ENCODE results near the gene DNMT3A. TPM values are rescaled to one million over a fixed set of nuclear protein-coding genes. Genes with fewer than 3 reads are reported as not detected.
A peak's percentile ranks its signal among the peaks of the same experiment; 100 is the strongest.

Gene DNMT3A
- total RNA-seq, 4 donors from 2014 or later: 16.1 to 33.7 (median 21.0) TPM

DNA sequence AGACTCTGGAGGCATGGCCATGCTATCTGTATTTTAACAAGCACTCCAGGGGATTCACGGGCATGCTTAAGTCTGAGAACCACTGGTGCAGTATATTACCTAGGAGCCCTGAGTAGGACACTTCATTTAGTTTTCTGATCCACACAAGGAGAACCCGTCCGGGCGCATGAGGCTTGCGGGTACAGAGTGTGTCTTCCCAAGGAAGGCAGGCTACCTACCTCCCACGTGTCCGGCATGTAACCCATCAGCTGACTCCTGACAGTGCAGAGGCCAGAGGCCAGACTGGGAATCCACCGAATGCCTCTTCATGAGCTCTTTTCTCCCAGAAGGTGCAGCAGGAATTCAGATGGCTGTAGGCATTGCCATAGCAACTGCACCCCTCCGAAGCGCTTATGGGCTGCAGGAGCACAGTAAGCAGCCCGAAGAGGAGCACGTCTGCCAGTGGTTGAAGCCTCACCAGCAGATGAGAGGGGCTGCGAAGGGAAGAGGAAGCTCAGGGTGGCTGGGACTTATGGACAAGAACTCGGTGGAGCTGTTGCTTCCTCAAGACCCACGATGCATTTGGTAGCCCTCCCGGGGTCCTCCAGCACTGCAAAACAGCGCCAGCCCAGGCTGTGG, 33.8 kb upstream of the DNMT3A start:
- in situ Hi-C loops (cut with MboI; ENCODE audit: low pct_ligation_motif_present in 1 of 4, low pct_unique_long_range_greater_than_20kb in 1 of 4, low sequenced_read_pairs in 3 of 4): no loop called here
- Histone ChIP-seq H3K9me3 (no peaks in the 10 kb centered on the region), H3K27ac (no peak overlapping the region), H3K36me3 (no peaks in the 10 kb centered on the region), H3K4me1 (peaks cover 6 to 20% (median 13%) of the 10 kb centered on the region in 4 donors), H3K27me3 (no peaks in the 10 kb centered on the region), H3K4me3 (no peak overlapping the region)
- intact Hi-C loops (cut with DNase I; ENCODE audit: low total_unique reads): no loop called here
- 80% methylated on average over 17 of the region's 17 CpGs; no CpG with 5 or more reads in 1 of the 2 donors for WGBS, 2 donors (ENCODE audit: low coverage in 1 of 2)
- TF ChIP-seq, protein P1, sequence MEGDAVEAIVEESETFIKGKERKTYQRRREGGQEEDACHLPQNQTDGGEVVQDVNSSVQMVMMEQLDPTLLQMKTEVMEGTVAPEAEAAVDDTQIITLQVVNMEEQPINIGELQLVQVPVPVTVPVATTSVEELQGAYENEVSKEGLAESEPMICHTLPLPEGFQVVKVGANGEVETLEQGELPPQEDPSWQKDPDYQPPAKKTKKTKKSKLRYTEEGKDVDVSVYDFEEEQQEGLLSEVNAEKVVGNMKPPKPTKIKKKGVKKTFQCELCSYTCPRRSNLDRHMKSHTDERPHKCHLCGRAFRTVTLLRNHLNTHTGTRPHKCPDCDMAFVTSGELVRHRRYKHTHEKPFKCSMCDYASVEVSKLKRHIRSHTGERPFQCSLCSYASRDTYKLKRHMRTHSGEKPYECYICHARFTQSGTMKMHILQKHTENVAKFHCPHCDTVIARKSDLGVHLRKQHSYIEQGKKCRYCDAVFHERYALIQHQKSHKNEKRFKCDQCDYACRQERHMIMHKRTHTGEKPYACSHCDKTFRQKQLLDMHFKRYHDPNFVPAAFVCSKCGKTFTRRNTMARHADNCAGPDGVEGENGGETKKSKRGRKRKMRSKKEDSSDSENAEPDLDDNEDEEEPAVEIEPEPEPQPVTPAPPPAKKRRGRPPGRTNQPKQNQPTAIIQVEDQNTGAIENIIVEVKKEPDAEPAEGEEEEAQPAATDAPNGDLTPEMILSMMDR (IDR thresholded peaks at IDR 0.05): no peak
- TF ChIP-seq EP300 (IDR thresholded peaks at IDR 0.05; ENCODE audit: low read depth) (no peak), POLR2A (IDR thresholded peaks at IDR 0.05) (no peak), POLR2AphosphoS5 (IDR thresholded peaks at IDR 0.05) (no peak)
- DNase-seq: no peak

DNA sequence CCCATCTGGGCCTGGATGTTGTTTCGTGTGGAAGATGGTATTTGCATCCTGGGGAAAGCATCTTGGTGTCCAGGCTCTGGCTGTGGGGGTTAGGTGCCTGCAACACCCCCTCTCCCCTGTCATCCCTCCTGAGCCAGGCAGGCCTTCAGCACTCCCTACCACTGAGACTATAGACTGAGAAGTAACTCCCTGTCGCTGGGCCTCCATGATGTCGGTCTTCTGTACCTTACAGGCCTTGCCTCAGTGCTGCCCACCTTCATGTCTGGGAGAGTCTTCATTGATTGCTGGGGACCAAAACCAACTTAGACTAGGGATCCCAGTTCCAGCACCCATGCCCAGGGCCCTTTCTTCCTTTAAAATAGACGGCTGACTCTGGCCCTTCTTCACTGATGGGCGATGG, 33.1 kb upstream of the DNMT3A start:
- no peaks in the 10 kb centered on the region for H3K27me3 ChIP-seq
- WGBS, 2 donors (ENCODE audit: low coverage in 1 of 2): 93% methylated on average over 5 of the region's 5 CpGs; no CpG with 5 or more reads in 1 of the 2 donors
- no peaks in the 10 kb centered on the region for H3K36me3 ChIP-seq
- H3K9me3 ChIP-seq: no peaks in the 10 kb centered on the region
- no peak overlapping the region for H3K27ac ChIP-seq
- in situ Hi-C loops (cut with MboI; ENCODE audit: low pct_ligation_motif_present in 1 of 4, low pct_unique_long_range_greater_than_20kb in 1 of 4, low sequenced_read_pairs in 3 of 4) (loop anchor here in 2 of 4 donors (25.0 kb wide), 1 partner anchor 137 kb away; no protein-coding TSS in a partner anchor), intact Hi-C loops (cut with DNase I; ENCODE audit: low total_unique reads) (no loop called here)
- no peak for TF ChIP-seq POLR2AphosphoS5 (IDR thresholded peaks at IDR 0.05)
- no peak for TF ChIP-seq POLR2A (IDR thresholded peaks at IDR 0.05)
- TF ChIP-seq EP300 (IDR thresholded peaks at IDR 0.05; ENCODE audit: low read depth): no peak
- TF ChIP-seq, protein P1 (IDR thresholded peaks at IDR 0.05): no peak
- no peak for DNase-seq
- no peak overlapping the region for H3K4me3 ChIP-seq
- peaks cover 6 to 20% (median 13%) of the 10 kb centered on the region in 4 donors for H3K4me1 ChIP-seq

DNA sequence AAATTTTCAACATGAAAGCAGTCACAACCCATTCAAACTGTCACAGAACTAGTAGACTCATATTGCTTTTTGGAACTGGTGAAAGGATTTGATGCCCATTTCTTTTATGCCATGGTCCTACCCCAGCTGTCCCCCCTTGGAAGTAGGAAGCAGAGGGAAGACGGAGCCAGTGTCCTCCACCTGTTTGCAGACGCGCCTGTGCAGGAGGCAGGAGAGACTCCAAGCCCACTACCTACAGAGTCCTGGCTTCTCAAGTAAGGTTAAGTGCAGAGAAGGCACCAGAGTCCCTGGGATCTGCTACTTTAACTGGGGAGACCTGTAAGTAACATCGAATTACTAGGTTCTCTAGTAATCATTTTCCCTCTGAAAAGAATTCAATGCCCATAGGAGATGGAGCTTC, 32.7 kb upstream of the DNMT3A start:
- intact Hi-C loops (cut with DNase I; ENCODE audit: low total_unique reads) (no loop called here), in situ Hi-C loops (cut with MboI; ENCODE audit: low pct_ligation_motif_present in 1 of 4, low pct_unique_long_range_greater_than_20kb in 1 of 4, low sequenced_read_pairs in 3 of 4) (loop anchor here in 2 of 4 donors (25.0 kb wide), 1 partner anchor 138 kb away; no protein-coding TSS in a partner anchor)
- no peaks in the 10 kb centered on the region for H3K9me3 ChIP-seq
- no peak for DNase-seq
- no peak overlapping the region for H3K27ac ChIP-seq
- WGBS, 2 donors (ENCODE audit: low coverage in 1 of 2): 80 to 94% methylated on average over 1 to 4 of the region's 4 CpGs
- no peak overlapping the region for H3K4me3 ChIP-seq
- H3K4me1 ChIP-seq: peaks cover 6 to 20% (median 13%) of the 10 kb centered on the region in 4 donors
- no peak for TF ChIP-seq EP300 (IDR thresholded peaks at IDR 0.05; ENCODE audit: low read depth)
- no peak for TF ChIP-seq POLR2AphosphoS5 (IDR thresholded peaks at IDR 0.05)
- no peak for TF ChIP-seq POLR2A (IDR thresholded peaks at IDR 0.05)
- TF ChIP-seq, protein P1 (IDR thresholded peaks at IDR 0.05): no peak
- no peaks in the 10 kb centered on the region for H3K27me3 ChIP-seq
- H3K36me3 ChIP-seq: no peaks in the 10 kb centered on the region

DNA sequence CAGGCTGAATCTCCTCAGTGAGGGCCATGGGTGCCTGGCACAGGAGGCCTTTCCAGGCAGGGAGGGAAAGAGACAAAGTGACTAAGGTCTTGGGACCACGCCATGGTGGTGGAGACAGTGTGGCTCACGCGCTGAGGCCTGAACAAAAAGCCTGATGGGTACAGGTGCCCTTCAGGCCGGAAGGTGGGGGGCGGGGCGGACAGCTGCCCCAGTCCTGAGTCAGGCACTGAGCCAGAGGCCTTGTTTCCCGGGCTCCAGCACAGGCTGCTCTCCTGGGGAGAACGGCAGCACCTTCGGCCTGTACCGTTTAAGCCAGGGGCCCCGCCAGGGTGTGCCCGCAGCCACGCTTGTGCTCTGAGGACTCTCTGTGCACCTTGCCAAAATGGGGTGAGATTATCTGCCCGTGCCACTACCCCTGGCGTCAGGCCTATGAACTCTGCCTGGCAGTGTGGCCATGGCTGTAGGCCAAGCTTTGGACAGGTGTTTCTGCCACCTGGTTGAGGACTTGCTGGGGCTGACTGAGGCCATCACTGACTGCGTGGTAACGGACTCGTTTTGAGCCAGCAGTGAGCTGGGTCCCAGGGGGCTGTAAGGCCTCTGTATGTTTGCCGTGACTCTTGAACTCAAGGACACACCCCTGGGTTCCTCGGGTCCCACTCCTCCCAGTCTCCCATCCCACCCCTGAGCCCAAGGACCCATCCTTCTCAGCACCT, 31.7 kb upstream of the DNMT3A start:
- intact Hi-C loops (cut with DNase I; ENCODE audit: low total_unique reads): no loop called here
- H3K9me3 ChIP-seq: no peaks in the 10 kb centered on the region
- TF ChIP-seq, protein P1 (IDR thresholded peaks at IDR 0.05): no peak
- no peak for TF ChIP-seq POLR2AphosphoS5 (IDR thresholded peaks at IDR 0.05)
- TF ChIP-seq POLR2A (IDR thresholded peaks at IDR 0.05): no peak
- TF ChIP-seq EP300 (IDR thresholded peaks at IDR 0.05; ENCODE audit: low read depth): no peak
- H3K27ac ChIP-seq: no peak overlapping the region
- H3K27me3 ChIP-seq: no peaks in the 10 kb centered on the region
- H3K36me3 ChIP-seq: no peaks in the 10 kb centered on the region
- H3K4me3 ChIP-seq: no peak overlapping the region
- peaks cover 6 to 20% (median 13%) of the 10 kb centered on the region in 4 donors for H3K4me1 ChIP-seq
- in situ Hi-C loops (cut with MboI; ENCODE audit: low pct_ligation_motif_present in 1 of 4, low pct_unique_long_range_greater_than_20kb in 1 of 4, low sequenced_read_pairs in 3 of 4): loop anchor here in 2 of 4 donors (25.0 kb wide), 1 partner anchor 139 kb away; no protein-coding TSS in a partner anchor
- WGBS, 2 donors (ENCODE audit: low coverage in 1 of 2): 64% methylated on average over 12 of the region's 20 CpGs; no CpG with 5 or more reads in 1 of the 2 donors
- peak; percentile 57 for DNase-seq
